ENCODE results near the gene DUS3L. TPM values are rescaled to one million over a fixed set of nuclear protein-coding genes. Genes with fewer than 3 reads are reported as not detected.

The DUS3L gene
- total and polyA plus RNA-seq, 2 donors (not counting 1 experiment from before 2014, with no cell fraction given): 84.6 to 118 TPM

- no peak for TF ChIP-seq CTCF (IDR thresholded peaks at IDR 0.05)
- TF ChIP-seq EZH2 (IDR thresholded peaks at IDR 0.05; ENCODE audit: borderline replicate concordance, insufficient read depth, low read depth, low read length, poor library complexity, severe bottlenecking): no peak
- DNase-seq: peak; percentile 47
- no peak for ATAC-seq (ENCODE audit: low read depth)
- H3K4me1 Mint-ChIP-seq: peaks cover 19% of the 10 kb centered on the region
- intact Hi-C loops (cut with micrococcal nuclease): loop anchor here (1.0 kb wide), 1 partner anchor 75 kb away; the partner anchor contains the start of gene VMAC
- Histone ChIP-seq H3K9ac (ENCODE audit: low read length) (peak overlapping the region; percentile 57), H3K36me3 (replicated peaks in 1 of 2; ENCODE audit: control extremely low read depth in 1 of 2, control insufficient read depth in 1 of 2, extremely low read depth in 1 of 2, insufficient read depth in 2 of 2, low read length in 1 of 2) (no peaks in the 10 kb centered on the region), H3K27me3 (replicated peaks in 1 of 4; ENCODE audit: control extremely low read depth in 1 of 4, control insufficient read depth in 3 of 4, insufficient read depth in 4 of 4, low read length in 3 of 4) (peaks cover 0 to 28% (median 7%) of the 10 kb centered on the region in 4 experiments), H3K79me2 (ENCODE audit: control insufficient read depth, insufficient read depth, low read length) (no peaks in the 10 kb centered on the region), H2AFZ (ENCODE audit: insufficient read depth, low read depth, low read length, poor library complexity, severe bottlenecking) (peak overlapping the region; percentile 74), H3K4me3 (ENCODE audit: control extremely low read depth in 1 of 5, extremely low read depth in 1 of 5, insufficient read depth in 1 of 5, low read depth in 2 of 5, low read length in 4 of 5) (peak overlapping the region; percentile 36 to 75 (median 59)), H3K4me2 (replicated peaks; ENCODE audit: low read depth, low read length, poor library complexity, severe bottlenecking) (peak overlapping the region; percentile 68), H3K9me3 (ENCODE audit: control extremely low read depth in 1 of 3, control insufficient read depth in 2 of 3, insufficient read depth in 1 of 3, low read length in 2 of 3) (peaks cover 0 to 60% (median 0%) of the 10 kb centered on the region in 3 donors), H4K20me1 (ENCODE audit: control insufficient read depth, insufficient read depth, low read length, poor library complexity, severe bottlenecking) (no peaks in the 10 kb centered on the region), H3K4me1 (ENCODE audit: control insufficient read depth in 2 of 2, insufficient read depth in 2 of 2, low read length in 2 of 2) (peaks cover 16 to 30% of the 10 kb centered on the region in 2 donors), H3K27ac (ENCODE audit: low read length in 2 of 2) (peak overlapping the region; percentile 34 to 67)
- 2% methylated on average over 44 of the region's 47 CpGs for WGBS (ENCODE audit: insufficient coverage)
- peak overlapping the region; percentile 93 for H3K27ac Mint-ChIP-seq
- H3K4me3 Mint-ChIP-seq: peak overlapping the region; percentile 92
- peaks cover 4% of the 10 kb centered on the region for H3K27me3 Mint-ChIP-seq
- ChIA-PET POLR2A (interaction anchor here (0.7 to 1.1 kb wide), 7 partner anchors 21 to 1621 kb away, joined by 3 to 9 read pairs (median 4); partner anchors contain the start of genes CATSPERD, LONP1, NDUFA11 and RANBP3), CTCF (interaction anchor here (1.8 kb wide), 1 partner anchor 25 kb away, joined by 6 read pairs; no protein-coding TSS in a partner anchor)
- H3K9me3 Mint-ChIP-seq (ENCODE audit: insufficient read depth): no peaks in the 10 kb centered on the region
Observed at GRCh38 chr19:5828661-5829566, 38.0 kb upstream of the DUS3L start.
